ENCODE data around the gene GLIS1. TPM values are rescaled to one million over a fixed set of nuclear protein-coding genes. Genes with fewer than 3 reads are reported as not detected.

Gene GLIS1
- polyA plus RNA-seq, 3 donors, result not detected

DNA sequence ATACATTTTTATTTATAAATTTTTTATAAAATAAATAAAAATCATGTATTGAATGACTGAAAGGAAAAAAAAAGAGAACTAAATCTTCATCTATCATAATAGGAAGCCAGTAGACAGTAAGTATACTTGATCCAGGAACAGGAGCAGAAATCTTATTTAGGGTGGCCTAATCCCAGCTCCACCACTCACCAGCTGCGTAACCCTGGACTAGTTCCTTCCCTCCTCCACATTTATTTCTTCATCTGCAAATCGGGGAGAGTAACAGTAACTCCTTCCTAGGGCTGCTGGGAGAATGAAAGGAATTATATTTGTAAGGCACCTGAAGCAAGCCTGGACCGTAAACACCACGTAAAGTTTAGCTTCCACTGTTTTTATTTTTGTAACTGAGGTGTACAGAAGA is 17.9 kb downstream of the GLIS1 start:
- WGBS (ENCODE audit: insufficient coverage), result 100% methylated on average over 2 of the region's 4 CpGs
- H3K36me3 Mint-ChIP-seq, result no peaks in the 10 kb centered on the region
- H3K4me1 Mint-ChIP-seq, result no peaks in the 10 kb centered on the region
- Histone ChIP-seq H3K9ac (ENCODE audit: insufficient read depth, low read length, poor library complexity, severe bottlenecking) (no peak overlapping the region), H3K4me2 (replicated peaks; ENCODE audit: extremely low read depth, low read length, poor library complexity, severe bottlenecking) (no peak overlapping the region), H3K9me3 (replicated peaks in 1 of 2; ENCODE audit: control insufficient read depth in 1 of 2, insufficient read depth in 1 of 2, low read length in 2 of 2) (no peaks in the 10 kb centered on the region), H3K4me1 (ENCODE audit: control insufficient read depth in 1 of 2, insufficient read depth in 2 of 2, low read length in 2 of 2) (no peaks in the 10 kb centered on the region), H4K20me1 (ENCODE audit: insufficient read depth, low read length) (no peaks in the 10 kb centered on the region), H3K79me2 (ENCODE audit: insufficient read depth, low read length) (no peaks in the 10 kb centered on the region), H2AFZ (ENCODE audit: insufficient read depth, low read depth, low read length, poor library complexity, severe bottlenecking) (no peak overlapping the region), H3K4me3 (replicated peaks in 1 of 3; ENCODE audit: low read depth in 2 of 3, low read length in 3 of 3) (no peak overlapping the region), H3K36me3 (replicated peaks in 1 of 2; ENCODE audit: control insufficient read depth in 1 of 2, insufficient read depth in 2 of 2, low read length in 2 of 2) (no peaks in the 10 kb centered on the region), H3K27me3 (ENCODE audit: control insufficient read depth in 2 of 2, insufficient read depth in 2 of 2, low read length in 2 of 2) (no peaks in the 10 kb centered on the region), H3K27ac (ENCODE audit: low read depth in 1 of 2, low read length in 2 of 2) (no peak overlapping the region)
- DNase-seq, result no peak
- intact Hi-C loops (cut with micrococcal nuclease), result no loop called here
- no peaks in the 10 kb centered on the region for H3K9me3 Mint-ChIP-seq
- TF ChIP-seq, protein P1, sequence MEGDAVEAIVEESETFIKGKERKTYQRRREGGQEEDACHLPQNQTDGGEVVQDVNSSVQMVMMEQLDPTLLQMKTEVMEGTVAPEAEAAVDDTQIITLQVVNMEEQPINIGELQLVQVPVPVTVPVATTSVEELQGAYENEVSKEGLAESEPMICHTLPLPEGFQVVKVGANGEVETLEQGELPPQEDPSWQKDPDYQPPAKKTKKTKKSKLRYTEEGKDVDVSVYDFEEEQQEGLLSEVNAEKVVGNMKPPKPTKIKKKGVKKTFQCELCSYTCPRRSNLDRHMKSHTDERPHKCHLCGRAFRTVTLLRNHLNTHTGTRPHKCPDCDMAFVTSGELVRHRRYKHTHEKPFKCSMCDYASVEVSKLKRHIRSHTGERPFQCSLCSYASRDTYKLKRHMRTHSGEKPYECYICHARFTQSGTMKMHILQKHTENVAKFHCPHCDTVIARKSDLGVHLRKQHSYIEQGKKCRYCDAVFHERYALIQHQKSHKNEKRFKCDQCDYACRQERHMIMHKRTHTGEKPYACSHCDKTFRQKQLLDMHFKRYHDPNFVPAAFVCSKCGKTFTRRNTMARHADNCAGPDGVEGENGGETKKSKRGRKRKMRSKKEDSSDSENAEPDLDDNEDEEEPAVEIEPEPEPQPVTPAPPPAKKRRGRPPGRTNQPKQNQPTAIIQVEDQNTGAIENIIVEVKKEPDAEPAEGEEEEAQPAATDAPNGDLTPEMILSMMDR (IDR thresholded peaks at IDR 0.05), result no peak
- peaks cover 0 to 2% (median 2%) of the 10 kb centered on the region in 3 donors for H3K27me3 Mint-ChIP-seq (ENCODE audit: low read depth in 3 of 3)
- H3K27ac Mint-ChIP-seq, result no peak overlapping the region
- H3K4me3 Mint-ChIP-seq, result no peak overlapping the region

GRCh38 chr1:53719469-53719868 is 19.5 kb downstream of the GLIS1 start:
- no peaks in the 10 kb centered on the region for H3K27me3 ChIP-seq (ENCODE audit: control insufficient read depth in 2 of 2, insufficient read depth in 2 of 2, low read length in 2 of 2)
- TF ChIP-seq, protein P1 (IDR thresholded peaks at IDR 0.05), result no peak
- intact Hi-C loops (cut with micrococcal nuclease), result no loop called here
- Mint-ChIP-seq H3K27ac (no peak overlapping the region), H3K4me1 (no peaks in the 10 kb centered on the region), H3K9me3 (no peaks in the 10 kb centered on the region), H3K36me3 (no peaks in the 10 kb centered on the region), H3K4me3 (no peak overlapping the region), H3K27me3 (ENCODE audit: low read depth in 3 of 3) (peaks cover 0 to 2% (median 0%) of the 10 kb centered on the region in 3 donors)
- no peak overlapping the region for H2AFZ ChIP-seq (ENCODE audit: insufficient read depth, low read depth, low read length, poor library complexity, severe bottlenecking)
- H3K9me3 ChIP-seq (replicated peaks in 1 of 2; ENCODE audit: control insufficient read depth in 1 of 2, insufficient read depth in 1 of 2, low read length in 2 of 2), result no peaks in the 10 kb centered on the region
- no peak for DNase-seq
- H3K27ac ChIP-seq (ENCODE audit: low read depth in 1 of 2, low read length in 2 of 2), result no peak overlapping the region
- H3K9ac ChIP-seq (ENCODE audit: insufficient read depth, low read length, poor library complexity, severe bottlenecking), result no peak overlapping the region
- H3K36me3 ChIP-seq (replicated peaks in 1 of 2; ENCODE audit: control insufficient read depth in 1 of 2, insufficient read depth in 2 of 2, low read length in 2 of 2), result no peaks in the 10 kb centered on the region
- H4K20me1 ChIP-seq (ENCODE audit: insufficient read depth, low read length), result no peaks in the 10 kb centered on the region
- no peaks in the 10 kb centered on the region for H3K4me1 ChIP-seq (ENCODE audit: control insufficient read depth in 1 of 2, insufficient read depth in 2 of 2, low read length in 2 of 2)
- no CpG with 5 or more reads among the region's 2 CpGs for WGBS (ENCODE audit: insufficient coverage)
- H3K4me2 ChIP-seq (replicated peaks; ENCODE audit: extremely low read depth, low read length, poor library complexity, severe bottlenecking), result no peak overlapping the region
- no peak overlapping the region for H3K4me3 ChIP-seq (replicated peaks in 1 of 3; ENCODE audit: low read depth in 2 of 3, low read length in 3 of 3)
- H3K79me2 ChIP-seq (ENCODE audit: insufficient read depth, low read length), result no peaks in the 10 kb centered on the region
